Upper lobe of right lung (tissue), 1 donor: ENCODE measurements around the gene GPR55. TPM values are rescaled to one million over a fixed set of nuclear protein-coding genes. Genes with fewer than 3 reads are reported as not detected.
A peak's percentile ranks its signal among the peaks of the same experiment; 100 is the strongest.

Experiments
- ATAC-seq: fragments of 200-7000 bp; cut with Tn5 transposase; one replicate; pipeline ENCODE4 v1.9.1; 2020; ENCODE audit warnings: mild to moderate bottlenecking, moderate library complexity
- DNase-seq: peaks from one replicate; pipeline ENCODE4 v3.0.0-alpha.2; 2020
- H3K27ac ChIP-seq: fragments of 200-600 bp; one replicate; pipeline ENCODE4 v1.8.0; 2022
- H3K27me3 ChIP-seq: fragments of 200-600 bp; one replicate; pipeline ENCODE4 v1.8.0; 2022; ENCODE audit warnings: mild to moderate bottlenecking
- H3K36me3 ChIP-seq: fragments of 200-600 bp; one replicate; pipeline ENCODE4 v1.8.0; 2022
- H3K4me1 ChIP-seq: fragments of 200-600 bp; one replicate; pipeline ENCODE4 v1.8.0; 2022
- H3K4me3 ChIP-seq: fragments of 200-600 bp; one replicate; pipeline ENCODE4 v1.8.0; 2022; ENCODE audit warnings: mild to moderate bottlenecking
- H3K9me3 ChIP-seq: fragments of 200-600 bp; one replicate; pipeline ENCODE4 v1.8.0; 2022
- CTCF ChIP-seq: fragments of 200-600 bp; IDR thresholded peaks from one replicate; pipeline ENCODE4 v1.8.0; 2022; ENCODE audit warnings: antibody characterized with exemption
- intact Hi-C: fragments of 100-400 bp; cut with DNase I; formaldehyde crosslinking; loops from one replicate; pipeline ENCODE4 v1.11.0; 2022
- total RNA-seq: library from RNA; stranded (reverse); fragmentation: NEBNext Ultra II Directional; extraction: Animal tissue kit (Norgen Biotek cat#: 25700); gene quantifications from one replicate; pipeline ENCODE4 v1.2.1, GENCODE V29; 2021
- donor health status: DM: no; HTN: yes; CAD: no; lungs with severe emphysema.

Gene GPR55
- total RNA-seq, 1 donor from 2014 or later = 1.2 TPM

GRCh38 chr2:230912046-230912445 is 13.0 kb downstream of the GPR55 start:
- no peak overlapping the region for H3K4me3 ChIP-seq
- intact Hi-C loops = no loop called here
- ATAC-seq (no peak), DNase-seq (no peak)
- H3K27me3 ChIP-seq = no peaks in the 10 kb centered on the region
- H3K4me1 ChIP-seq = no peaks in the 10 kb centered on the region
- H3K36me3 ChIP-seq = no peaks in the 10 kb centered on the region
- H3K27ac ChIP-seq = no peak overlapping the region
- H3K9me3 ChIP-seq = no peaks in the 10 kb centered on the region
- TF ChIP-seq CTCF = no peak

GRCh38 chr2:230910546-230911177 is 14.4 kb downstream of the GPR55 start:
- no peaks in the 10 kb centered on the region for H3K4me1 ChIP-seq

GRCh38 chr2:230909841-230910545 is 15.0 kb downstream of the GPR55 start:
- H3K9me3 ChIP-seq = no peaks in the 10 kb centered on the region
- H3K36me3 ChIP-seq = no peaks in the 10 kb centered on the region
- no peaks in the 10 kb centered on the region for H3K27me3 ChIP-seq
- H3K4me3 ChIP-seq = no peak overlapping the region
- DNase-seq (peak; percentile 55), ATAC-seq (no peak)
- H3K27ac ChIP-seq = no peak overlapping the region
- TF ChIP-seq CTCF = no peak
- no peaks in the 10 kb centered on the region for H3K4me1 ChIP-seq
- intact Hi-C loops = loop anchor here (10.0 kb wide), 1 partner anchor 75 kb away; no protein-coding TSS in a partner anchor

More at GRCh38 chr2:230910546-230911177, 14.4 kb downstream of the GPR55 start:
- Histone ChIP-seq H3K9me3 (no peaks in the 10 kb centered on the region), H3K4me3 (no peak overlapping the region), H3K36me3 (no peaks in the 10 kb centered on the region), H3K27ac (no peak overlapping the region), H3K27me3 (no peaks in the 10 kb centered on the region)
- no peak for TF ChIP-seq CTCF
- intact Hi-C loops = no loop called here
- peak; percentile 33 for DNase-seq
- no peak for ATAC-seq

- intact Hi-C loops = loop anchor here (10.0 kb wide), 1 partner anchor 76 kb away; no protein-coding TSS in a partner anchor
- H3K36me3 ChIP-seq = no peaks in the 10 kb centered on the region
- H3K27ac ChIP-seq = no peak overlapping the region
- H3K27me3 ChIP-seq = no peaks in the 10 kb centered on the region
- no peak for TF ChIP-seq CTCF
- DNase-seq (peak; percentile 48), ATAC-seq (no peak)
- no peak overlapping the region for H3K4me3 ChIP-seq
- H3K9me3 ChIP-seq = no peaks in the 10 kb centered on the region
- no peaks in the 10 kb centered on the region for H3K4me1 ChIP-seq
Observed at GRCh38 chr2:230908595-230909191, 16.3 kb downstream of the GPR55 start.

GRCh38 chr2:230908092-230908594 is 16.9 kb downstream of the GPR55 start:
- DNase-seq = peak; percentile 46
- no peak overlapping the region for H3K27ac ChIP-seq
- no peaks in the 10 kb centered on the region for H3K4me1 ChIP-seq
- H3K36me3 ChIP-seq = no peaks in the 10 kb centered on the region
- intact Hi-C loops = loop anchor here (10.0 kb wide), 1 partner anchor 77 kb away; no protein-coding TSS in a partner anchor
- no peaks in the 10 kb centered on the region for H3K9me3 ChIP-seq
- H3K4me3 ChIP-seq = no peak overlapping the region
- ATAC-seq = no peak
- H3K27me3 ChIP-seq = no peaks in the 10 kb centered on the region
- TF ChIP-seq CTCF = no peak
